Uterus (tissue), 2 donors: ENCODE measurements around the gene VPS11.

Experiments
- CTCF ChIP-seq, 4 experiments: fragments of 200-600 bp in 2 of 4; fragments of 450-650 bp in 2 of 4; sonication (generic) in 2 of 4; IDR thresholded peaks; one replicate each; pipeline ENCODE4 v1.5.1; 2016 to 2019; ENCODE audit warnings: antibody characterized with exemption in 4 of 4, mild to moderate bottlenecking in 2 of 4, moderate library complexity in 1 of 4
- POLR2A ChIP-seq, 2 donors: fragments of 450-650 bp; IDR thresholded peaks; one replicate each; pipeline ENCODE4 v1.6.1; 2016; ENCODE audit warnings: antibody characterized with exemption in 2 of 2, mild to moderate bottlenecking in 1 of 2, moderate library complexity in 1 of 2

- no peak for TF ChIP-seq CTCF (IDR thresholded peaks at IDR 0.05)
- no peak for TF ChIP-seq POLR2A (IDR thresholded peaks at IDR 0.05)
Measured at GRCh38 chr11:119088406-119088805, 20.8 kb downstream of the VPS11 start.
